NCI-H526 treated with DMSO at 0.1 percent for 48 hours (cell line): ENCODE results near the gene NFE2L3.
A peak's percentile ranks its signal among the peaks of the same experiment; 100 is the strongest.
"Not testable (repeated sequence)": the region's sequence is repeated elsewhere in the genome, so short reads cannot be mapped to it uniquely, and the experiment has no call there.

ENCODE experiments used
- DNase-seq: peaks from one replicate; lab custom pipeline; 2025; lab: John Stamatoyannopoulos, UW

NFE2L3 gene

DNA sequence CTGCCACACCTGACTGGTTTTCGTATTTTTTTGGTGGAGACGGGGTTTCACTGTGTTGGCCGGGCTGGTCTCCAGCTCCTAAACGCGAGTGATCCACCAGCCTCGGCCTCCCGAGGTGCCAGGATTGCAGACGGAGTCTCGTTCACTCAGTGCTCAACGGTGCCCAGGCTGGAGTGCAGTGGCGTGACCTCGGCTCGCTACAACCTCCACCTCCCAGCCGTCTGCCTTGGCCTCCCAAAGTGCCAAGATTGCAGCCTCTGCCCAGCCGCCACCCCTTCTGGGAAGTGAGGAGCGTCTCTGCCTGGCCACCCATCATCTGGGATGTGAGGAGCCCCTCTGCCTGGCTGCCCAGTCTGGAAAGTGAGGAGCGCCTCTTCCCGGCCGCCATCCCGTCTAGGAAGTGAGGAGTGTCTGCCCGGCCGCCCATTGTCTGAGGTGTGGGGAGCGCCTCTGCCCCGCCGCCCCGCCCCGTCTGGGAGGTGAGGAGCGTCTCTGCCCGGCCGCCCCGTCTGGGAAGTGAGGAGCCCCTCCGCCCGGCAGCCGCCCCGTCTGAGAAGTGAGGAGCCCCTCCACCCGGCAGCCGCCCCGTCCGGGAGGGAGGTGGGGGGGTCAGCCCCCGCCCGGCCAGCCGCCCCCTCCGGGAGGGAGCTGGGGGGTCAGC, 4.2 kb upstream of the NFE2L3 start:
- DNase-seq = not testable (repeated sequence)

DNA sequence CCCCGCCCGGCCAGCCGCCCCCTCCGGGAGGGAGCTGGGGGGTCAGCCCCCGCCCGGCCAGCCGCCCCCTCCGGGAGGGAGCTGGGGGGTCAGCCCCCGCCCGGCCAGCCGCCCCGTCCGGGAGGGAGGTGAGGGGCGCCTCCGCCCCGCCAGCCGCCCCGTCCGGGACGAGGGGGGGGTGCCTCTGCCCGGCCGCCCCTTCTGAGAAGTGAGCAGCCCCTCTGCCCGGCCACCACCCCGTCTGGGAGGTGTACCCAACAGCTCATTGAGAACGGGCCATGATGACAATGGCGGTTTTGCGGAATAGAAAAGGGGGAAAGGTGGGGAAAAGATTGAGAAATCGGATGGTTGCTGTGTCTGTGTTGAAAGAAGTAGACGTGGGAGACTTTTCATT, 3.7 kb upstream of the NFE2L3 start:
- not testable (repeated sequence) for DNase-seq

DNA sequence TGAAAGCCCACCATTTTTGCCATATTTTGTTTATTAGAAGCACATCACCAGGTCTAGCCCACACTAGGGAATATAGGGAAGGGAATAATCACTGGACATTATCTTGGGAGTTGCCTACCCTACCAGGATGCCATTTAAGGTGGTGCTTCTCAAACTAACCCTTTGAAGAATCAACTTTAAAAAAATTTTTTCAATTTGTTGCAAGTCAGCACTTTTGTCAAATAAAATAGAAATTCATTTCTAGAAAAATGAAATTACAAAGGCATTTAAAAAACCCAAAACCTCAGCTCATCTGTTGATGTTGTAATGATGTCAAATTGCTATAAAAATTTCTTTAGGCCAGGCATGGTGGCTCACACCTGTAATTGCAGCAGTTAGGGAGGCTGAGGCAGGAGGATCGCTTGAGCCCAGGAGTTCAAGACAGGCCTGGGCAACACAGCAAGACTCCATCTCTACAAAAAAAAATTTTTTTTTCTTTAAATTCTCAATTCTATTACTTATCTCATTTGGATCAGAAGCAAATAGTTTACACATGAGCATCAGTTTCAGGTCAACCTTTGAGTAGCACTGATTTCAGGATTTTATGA, 2.5 kb upstream of the NFE2L3 start:
- no peak for DNase-seq

DNA sequence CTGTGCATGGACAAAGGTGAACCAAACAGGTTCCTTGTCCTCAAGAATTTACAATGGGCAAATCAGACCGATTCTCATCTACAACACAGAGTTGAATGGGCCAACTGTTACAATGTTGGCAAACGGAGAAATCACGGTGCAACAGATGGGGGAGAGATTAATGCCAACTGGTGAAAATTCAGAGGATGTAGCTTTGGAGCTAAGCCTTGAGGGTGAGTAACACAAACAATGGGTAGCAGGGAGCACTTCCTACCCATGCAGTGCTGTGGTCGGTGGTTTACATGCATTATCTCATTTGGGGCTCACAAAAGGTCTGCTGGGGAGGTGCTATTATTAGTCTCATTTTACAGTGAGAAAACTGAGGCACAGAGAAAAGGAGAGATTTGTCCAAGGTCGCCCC, 902 bp upstream of the NFE2L3 start:
- DNase-seq = no peak

DNA sequence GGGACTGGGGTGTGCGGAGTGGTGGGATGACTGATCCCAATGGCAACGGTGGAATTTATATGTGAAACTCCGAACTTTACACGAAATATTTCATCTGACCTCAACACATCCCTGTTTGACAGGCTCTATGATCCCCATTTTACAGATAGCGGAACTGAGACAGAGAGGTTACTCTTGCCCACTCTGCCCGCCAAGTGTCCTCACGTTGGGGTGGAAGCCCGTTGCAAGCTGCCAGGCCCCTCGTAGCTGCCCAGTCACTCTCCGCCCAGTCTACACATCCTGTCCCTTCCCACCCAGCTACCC, 397 bp upstream of the NFE2L3 start:
- no peak for DNase-seq

DNA sequence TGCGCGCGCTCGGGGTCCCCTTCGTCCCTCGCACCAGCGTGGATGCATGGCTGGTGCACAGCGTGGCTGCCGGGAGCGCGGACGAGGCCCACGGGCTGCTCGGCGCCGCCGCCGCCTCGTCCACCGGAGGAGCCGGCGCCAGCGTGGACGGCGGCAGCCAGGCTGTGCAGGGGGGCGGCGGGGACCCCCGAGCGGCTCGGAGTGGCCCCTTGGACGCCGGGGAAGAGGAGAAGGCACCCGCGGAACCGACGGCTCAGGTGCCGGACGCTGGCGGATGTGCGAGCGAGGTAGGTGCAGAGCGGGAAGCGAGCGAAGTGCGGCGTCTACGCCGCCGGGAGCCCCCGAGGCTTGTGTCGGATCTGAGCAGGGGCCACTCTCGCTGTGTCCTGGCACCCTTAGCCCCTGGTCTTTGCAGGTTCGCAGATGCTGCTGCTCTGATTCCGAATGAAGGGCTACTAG, 813 bp downstream of the NFE2L3 start:
- DNase-seq = not testable (repeated sequence)

DNA sequence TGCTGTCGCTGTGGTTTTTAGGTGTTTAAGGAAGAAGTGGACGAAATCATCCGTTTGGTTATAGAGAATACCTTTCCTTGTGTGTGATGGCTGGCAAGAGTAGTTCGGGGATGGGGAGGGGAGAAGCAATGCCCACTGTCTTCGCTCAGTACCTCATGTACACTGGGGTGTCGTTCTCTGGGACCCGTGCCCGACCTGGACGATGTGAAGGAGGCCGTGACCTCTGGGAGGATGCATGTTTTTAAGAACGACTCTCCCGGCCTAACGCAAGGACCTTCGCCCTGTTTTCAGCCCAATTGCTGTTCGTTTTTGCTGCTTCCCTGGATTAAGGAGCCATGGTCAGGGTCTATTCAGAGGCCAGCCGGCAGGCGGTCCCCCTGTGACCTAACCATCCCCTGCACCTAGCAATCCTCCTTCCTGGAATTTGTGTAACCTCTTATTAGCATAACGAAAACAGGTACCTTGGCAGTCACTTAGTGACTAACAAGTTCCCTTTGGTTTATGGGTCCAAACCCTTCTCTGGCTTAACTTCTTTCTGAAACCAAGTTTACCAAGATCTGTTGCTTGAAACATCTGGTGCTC, 1.3 kb downstream of the NFE2L3 start:
- no peak for DNase-seq

DNA sequence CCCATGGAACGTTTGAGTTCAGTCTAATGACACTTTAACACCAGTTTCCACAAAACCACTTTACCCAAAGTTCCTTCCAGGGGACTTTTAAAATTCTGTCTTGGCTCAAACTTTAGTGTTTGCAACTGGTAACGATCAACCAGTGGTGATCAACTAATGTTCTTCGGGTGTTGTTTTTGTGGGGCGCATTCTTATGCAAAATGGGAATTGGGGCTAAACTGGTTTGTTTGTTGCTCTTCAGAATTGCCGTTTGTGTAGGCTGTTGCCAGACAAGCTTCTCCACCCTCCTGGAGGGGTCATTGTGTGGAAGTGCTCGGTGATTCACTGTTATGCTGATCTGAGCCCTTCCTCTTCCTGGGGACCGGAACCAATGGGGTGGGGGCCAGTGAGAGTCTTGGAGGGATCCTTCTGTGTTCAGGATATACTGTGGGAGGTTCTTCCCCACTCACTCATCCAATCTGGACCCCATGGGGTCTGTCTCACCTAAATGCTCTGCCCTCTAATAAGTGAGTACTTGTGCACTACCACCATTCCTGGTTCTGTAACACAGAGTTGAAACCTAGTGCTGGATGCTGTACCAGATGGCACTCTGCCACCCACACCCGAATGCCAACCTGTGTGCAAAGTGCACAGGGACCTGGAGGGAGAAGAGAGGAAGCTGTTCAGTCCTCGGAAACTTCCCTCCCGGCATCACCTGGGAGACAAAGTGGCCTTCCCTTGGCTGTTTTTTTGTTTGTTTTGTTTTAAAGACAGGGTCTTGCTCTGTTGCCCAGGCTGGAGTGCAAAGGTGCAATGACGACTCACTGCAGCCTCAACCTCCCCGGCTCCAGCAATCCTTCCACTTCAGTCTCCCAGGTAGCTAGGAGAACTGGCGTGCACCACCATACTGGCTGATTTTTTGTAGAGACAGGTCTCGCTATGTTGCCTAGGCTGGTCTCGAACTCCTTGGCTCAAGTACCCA, 2.1 kb downstream of the NFE2L3 start:
- DNase-seq = peak; percentile 17

DNA sequence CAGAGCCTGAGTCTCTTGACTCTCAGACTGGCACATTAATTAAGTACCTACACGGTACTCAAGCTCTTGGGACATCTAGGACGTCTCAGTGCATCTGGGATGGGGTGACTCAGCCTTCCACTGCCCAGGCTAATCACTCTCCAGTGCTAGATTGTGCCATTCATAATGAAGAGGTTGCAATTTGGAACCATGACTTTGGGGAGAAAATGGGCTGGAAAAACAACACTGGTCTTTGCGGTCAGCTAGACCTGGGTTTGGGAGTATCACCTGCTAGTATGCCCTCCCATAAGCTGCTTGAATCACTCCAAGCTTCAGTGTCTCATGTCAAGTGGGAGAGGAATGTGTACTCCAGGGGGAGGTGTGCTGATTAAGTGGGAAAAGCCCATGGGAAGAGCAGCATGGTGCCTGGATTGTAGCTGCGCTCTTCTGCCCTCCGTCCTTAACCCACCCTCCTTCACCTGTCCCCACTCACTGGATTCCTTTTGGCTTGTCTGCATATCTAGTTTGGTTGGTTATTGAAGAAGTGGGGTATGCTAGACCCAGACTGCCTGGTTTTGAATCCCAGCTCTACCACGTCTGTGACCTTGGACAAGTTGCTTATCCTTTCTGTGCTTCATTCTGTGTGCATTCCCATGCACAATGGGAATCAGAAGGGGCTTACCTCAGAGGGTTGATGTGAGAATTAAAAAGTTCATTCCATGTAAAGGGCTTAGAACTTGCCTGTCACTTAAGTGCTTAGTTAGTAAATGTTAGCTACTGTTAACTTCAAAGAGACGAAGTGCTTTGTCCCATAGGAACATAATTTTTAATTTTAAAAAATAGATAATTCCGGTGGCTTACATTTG, 3.8 kb downstream of the NFE2L3 start:
- DNase-seq = peak; percentile 54

DNA sequence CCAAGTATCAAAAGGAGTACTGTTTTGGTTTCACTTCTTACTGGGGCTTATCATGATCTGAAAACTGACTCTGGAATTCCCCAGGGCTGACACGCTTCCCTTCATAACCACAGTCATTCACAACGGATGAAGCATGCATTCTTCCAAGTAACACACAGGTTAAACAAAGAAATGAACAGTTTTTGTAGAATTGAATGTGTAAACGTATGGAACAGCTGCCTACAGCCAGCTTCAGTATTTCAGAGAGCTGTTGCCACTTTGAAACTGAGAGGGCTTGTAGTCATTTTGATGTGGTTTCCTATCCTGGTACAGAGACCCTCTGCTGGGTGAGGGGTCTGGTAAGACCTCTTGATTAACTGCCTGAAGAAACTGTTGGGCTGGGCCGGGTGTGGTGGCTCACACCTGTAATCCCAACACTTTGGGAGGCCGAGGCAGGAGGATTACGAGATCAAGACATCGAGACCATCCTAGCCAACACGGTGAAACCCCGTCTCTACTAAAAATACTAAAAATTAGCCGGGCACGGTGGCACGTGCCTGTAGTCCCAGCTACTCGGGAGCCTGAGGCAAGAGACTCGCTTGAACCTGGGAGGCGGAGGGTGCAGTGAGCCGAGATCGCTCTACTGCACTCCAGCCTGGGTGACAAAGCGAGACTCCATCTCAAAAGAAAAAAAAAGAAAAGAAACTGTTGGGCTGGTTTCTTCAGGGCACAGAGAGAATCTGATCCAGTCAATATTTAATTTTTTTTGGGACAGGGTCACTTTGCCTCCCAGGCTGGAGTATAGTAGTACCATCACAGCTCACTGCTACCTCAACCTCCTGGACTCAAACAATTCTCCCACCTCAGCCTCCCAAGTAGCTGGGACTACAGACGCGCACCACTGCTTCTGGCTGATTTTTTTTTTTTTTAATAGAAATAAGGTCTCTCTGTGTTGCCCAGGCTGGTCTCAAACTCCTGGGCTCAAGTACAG, 4.7 kb downstream of the NFE2L3 start:
- peak; percentile 64 for DNase-seq

DNA sequence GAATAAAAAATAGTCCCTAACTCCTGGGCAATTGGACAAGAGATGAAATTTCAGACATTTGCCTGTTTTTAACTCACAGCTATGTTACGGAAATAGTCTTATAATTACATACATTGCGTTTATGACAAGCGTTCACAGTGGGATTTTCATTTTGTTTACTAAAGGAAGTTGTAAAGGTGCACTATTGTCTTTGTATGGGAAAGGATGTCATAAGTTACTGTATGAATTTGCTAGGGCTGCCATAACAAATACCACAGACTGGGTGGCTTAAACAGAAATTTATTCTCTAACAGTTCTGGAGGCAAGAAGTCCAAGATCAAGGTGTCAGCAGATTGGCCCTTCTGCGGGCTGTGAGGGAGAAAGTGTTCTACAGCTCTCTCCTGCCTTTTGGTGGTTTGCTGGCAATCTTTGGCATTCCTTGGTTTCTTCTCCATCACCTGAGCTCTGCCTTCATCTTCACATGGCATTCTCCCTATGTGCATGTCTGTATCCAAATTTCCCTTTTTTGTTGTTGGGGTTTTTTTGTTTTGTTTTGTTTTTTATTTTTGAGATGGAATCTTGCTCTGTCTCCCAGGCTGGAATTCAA, 5.6 kb downstream of the NFE2L3 start:
- DNase-seq = peak; percentile 46

DNA sequence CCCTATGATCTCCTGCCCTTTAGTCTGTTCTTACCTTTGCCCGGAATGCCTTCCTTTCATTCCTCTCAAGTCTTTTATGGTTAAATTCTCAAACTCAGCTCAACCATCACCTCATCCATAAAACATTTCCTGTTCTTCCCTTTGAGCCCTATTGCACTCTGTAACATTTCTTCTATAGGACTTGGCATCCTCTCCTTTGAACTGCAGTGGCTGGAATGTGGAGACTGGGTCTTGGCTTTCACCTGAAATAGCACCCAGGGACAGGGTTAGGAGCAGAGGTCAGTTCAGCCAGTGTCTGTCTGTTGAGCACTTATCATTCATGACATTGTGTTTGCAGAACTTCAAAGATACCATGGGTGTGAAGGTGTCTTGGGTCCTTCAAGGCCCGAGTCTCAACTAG, 7.2 kb downstream of the NFE2L3 start:
- DNase-seq = no peak

DNA sequence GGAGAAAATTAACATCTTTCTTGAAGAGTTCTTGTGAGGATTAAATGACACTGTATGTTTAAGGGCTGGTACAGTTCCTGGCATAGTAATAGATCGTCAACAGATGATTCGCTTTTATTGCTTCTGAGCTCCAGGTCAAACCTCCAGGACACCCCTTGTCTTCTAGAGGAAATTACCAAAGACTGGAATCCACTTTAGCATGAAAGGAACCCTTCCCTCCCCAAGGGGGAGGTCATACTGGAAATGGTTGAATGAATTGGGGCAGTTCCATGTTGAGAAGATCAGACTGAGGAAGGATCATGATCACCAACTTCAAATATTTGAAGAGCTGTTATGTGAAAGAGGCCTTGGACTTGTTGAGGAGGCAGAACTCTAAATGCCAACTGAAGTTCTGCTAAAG, 8.9 kb downstream of the NFE2L3 start:
- no peak for DNase-seq

DNA sequence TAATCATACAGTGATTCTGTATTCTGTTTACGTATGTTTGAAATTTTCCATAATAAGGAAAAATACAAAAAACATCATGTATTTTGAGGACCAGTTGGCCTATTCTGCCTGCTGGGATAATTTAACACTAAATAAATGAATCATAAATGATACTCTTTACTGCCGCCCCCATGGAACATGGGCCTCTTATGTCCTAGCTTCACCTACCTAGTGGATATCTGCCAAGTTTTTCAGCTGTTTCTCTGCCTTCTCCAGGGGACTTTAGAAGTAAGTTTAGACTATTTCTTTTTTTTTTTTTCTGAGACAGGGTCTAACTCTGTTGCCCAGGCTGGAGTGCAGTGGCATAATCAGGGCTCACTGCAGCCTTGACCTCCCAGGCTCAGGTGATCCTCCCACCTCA, 10.4 kb downstream of the NFE2L3 start:
- no peak for DNase-seq

DNA sequence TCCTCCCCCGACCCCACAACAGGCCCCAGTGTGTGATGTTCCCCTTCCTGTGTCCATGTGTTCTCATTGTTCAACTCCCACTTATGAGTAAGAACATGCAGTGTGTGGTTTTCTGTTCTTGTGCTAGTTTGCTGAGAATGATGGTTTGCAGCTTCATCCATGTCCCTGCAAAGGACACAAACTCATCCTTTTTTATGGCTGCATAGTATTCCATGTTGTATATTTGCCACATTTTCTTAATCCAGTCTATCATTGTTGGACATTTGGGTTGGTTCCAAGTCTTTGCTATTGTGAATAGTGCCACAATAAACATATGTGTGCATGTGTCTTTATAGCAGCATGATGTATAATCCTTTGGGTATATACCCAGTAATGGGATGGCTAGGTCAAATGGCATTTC, 11.8 kb downstream of the NFE2L3 start:
- DNase-seq = not testable (repeated sequence)

DNA sequence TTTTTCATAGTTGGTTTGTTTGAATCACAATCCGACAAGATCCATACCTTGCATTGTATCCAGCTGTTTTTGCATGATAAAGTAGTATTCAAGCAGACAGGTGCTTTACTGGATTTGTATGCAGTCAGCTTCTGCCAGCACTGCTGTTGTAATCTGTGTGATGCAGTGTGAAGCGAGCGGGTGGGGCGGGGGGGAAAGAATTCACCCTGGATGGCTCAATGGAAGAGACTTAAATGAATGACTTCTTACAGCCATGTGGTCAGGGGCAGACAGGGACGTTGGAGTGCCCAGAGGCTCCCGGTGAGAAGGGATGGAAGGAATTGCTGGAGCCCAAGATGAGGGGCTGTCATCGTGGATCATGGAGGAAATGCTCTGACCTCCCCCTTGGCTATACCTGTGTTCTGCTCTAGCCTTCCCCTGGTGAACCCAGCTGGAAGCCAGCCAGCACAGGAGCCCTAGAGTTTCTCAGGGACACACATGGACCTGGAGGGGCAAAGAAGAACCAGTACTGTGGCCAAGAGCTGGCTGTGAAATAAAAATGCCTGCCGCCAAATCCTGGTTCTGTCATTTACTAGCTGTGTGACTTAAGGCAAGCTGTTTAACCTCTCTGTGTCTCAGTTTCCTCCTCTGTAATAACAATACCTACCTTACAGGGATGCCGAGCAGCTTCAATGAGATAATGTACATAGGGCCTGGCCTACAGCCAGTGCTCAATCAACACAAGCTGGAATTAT, 14.1 kb downstream of the NFE2L3 start:
- no peak for DNase-seq

DNA sequence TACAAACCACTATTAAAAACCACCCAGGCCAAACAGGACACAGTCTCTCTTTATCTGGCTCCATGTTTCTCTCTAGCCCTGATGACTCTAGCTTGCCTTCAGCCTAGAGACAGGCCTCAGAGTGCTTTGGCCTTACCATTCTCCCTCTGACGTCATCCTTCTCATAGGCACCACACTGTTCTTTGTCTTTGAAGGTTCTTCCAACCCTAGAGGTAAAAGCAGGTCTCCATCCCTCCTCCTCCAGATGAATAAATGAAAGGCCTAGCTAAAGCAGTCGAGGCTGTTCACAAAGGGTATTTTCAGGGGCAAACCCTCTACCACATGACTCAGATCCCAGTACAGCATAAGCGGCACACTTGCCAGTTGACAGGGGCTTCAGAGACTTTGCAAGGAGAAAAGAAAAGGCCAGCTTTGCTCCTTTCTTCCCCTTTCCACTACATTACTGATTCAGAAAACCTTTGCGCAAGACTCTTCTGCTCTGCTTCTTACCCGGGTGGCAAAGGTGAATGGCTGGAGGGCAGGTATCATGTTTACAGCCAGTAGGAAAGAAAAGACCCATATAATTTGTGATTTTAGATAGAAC, 14.8 kb downstream of the NFE2L3 start:
- no peak for DNase-seq

DNA sequence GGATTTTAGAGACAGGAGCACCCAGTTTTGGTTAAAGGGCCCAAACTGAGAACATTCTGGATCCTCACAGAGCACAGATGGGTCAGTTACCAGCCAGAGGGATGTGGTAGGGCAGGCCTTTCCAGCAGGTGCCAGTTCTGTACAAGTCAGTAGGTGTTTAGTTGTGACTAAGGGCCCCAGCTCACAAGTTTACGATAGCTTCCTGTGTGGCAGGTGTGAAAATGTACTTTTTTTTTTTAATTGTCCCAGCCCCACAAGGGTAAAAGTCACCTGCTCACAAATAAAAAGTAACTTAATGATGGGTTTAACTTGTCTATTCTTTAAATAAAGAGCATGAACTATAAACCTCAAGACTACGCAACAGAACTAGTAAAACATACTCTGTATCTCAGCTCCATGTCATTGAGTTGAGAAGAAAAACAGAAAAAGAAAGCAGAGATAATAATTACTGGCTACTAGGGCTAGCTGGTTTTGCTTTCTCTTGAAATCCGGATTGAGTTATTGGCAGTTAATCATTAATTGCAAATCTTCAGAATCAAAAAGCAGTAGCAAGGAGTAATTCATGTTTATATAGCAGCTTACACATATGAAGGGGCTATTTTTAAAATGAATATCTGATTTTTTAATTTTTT, 15.4 kb downstream of the NFE2L3 start:
- DNase-seq = no peak
